ENCODE data around the gene PCARE.

Gene PCARE

GRCh38 chr2:29074411-29074810, at the start of gene PCARE:
TSS of gene PCARE (minus strand) at chr2:29074523. CDS start at chr2:29074261, 262 bp downstream.
- in situ Hi-C loops (cut with HindIII; ENCODE audit: low pct_unique_long_range_greater_than_20kb, low sequenced_read_pairs): no loop called here
- DNase-seq (ENCODE audit: low read depth in 1 of 2, low spot score in 1 of 2): no peak
- TF ChIP-seq JUND (IDR thresholded peaks at IDR 0.05; ENCODE audit: low read depth): no peak

- in situ Hi-C loops (cut with HindIII; ENCODE audit: low pct_unique_long_range_greater_than_20kb, low sequenced_read_pairs): no loop called here
- TF ChIP-seq JUND (IDR thresholded peaks at IDR 0.05; ENCODE audit: low read depth): no peak
- DNase-seq (ENCODE audit: low read depth in 1 of 2, low spot score in 1 of 2): no peak
These were observed 49.5 kb upstream of the PCARE start for GRCh38 chr2:29123617-29124349.

- no peak for TF ChIP-seq JUND (IDR thresholded peaks at IDR 0.05; ENCODE audit: low read depth)
- no peak for DNase-seq (ENCODE audit: low read depth in 1 of 2, low spot score in 1 of 2)
- in situ Hi-C loops (cut with HindIII; ENCODE audit: low pct_unique_long_range_greater_than_20kb, low sequenced_read_pairs): no loop called here
These were observed 46.5 kb upstream of the PCARE start for GRCh38 chr2:29120846-29121245.

- DNase-seq (ENCODE audit: low read depth in 1 of 2, low spot score in 1 of 2): no peak
- TF ChIP-seq JUND (IDR thresholded peaks at IDR 0.05; ENCODE audit: low read depth): no peak
- in situ Hi-C loops (cut with HindIII; ENCODE audit: low pct_unique_long_range_greater_than_20kb, low sequenced_read_pairs): no loop called here
These were observed 44.9 kb upstream of the PCARE start for GRCh38 chr2:29119211-29119610.

GRCh38 chr2:29117636-29118303, 43.4 kb upstream of the PCARE start:
- peak; percentile 62 to 80 for DNase-seq (ENCODE audit: low read depth in 1 of 2, low spot score in 1 of 2)
- in situ Hi-C loops (cut with HindIII; ENCODE audit: low pct_unique_long_range_greater_than_20kb, low sequenced_read_pairs): no loop called here
- peak; percentile 82 for TF ChIP-seq JUND (IDR thresholded peaks at IDR 0.05; ENCODE audit: low read depth)

- in situ Hi-C loops (cut with HindIII; ENCODE audit: low pct_unique_long_range_greater_than_20kb, low sequenced_read_pairs): no loop called here
- TF ChIP-seq JUND (IDR thresholded peaks at IDR 0.05; ENCODE audit: low read depth): no peak
- DNase-seq (ENCODE audit: low read depth in 1 of 2, low spot score in 1 of 2): no peak
These were observed 41.8 kb upstream of the PCARE start for GRCh38 chr2:29115797-29116781.

GRCh38 chr2:29114946-29115609, 40.8 kb upstream of the PCARE start, which contains the start of gene CLIP4:
TSS of gene CLIP4 (plus strand) at chr2:29115415. CDS start at chr2:29121389, 5,974 bp downstream.
- in situ Hi-C loops (cut with HindIII; ENCODE audit: low pct_unique_long_range_greater_than_20kb, low sequenced_read_pairs): no loop called here
- no peak for DNase-seq (ENCODE audit: low read depth in 1 of 2, low spot score in 1 of 2)
- no peak for TF ChIP-seq JUND (IDR thresholded peaks at IDR 0.05; ENCODE audit: low read depth)

GRCh38 chr2:29114586-29114945, 40.2 kb upstream of the PCARE start:
- no peak for TF ChIP-seq JUND (IDR thresholded peaks at IDR 0.05; ENCODE audit: low read depth)
- in situ Hi-C loops (cut with HindIII; ENCODE audit: low pct_unique_long_range_greater_than_20kb, low sequenced_read_pairs): no loop called here
- DNase-seq (ENCODE audit: low read depth in 1 of 2, low spot score in 1 of 2): no peak

- no peak for DNase-seq (ENCODE audit: low read depth in 1 of 2, low spot score in 1 of 2)
- TF ChIP-seq JUND (IDR thresholded peaks at IDR 0.05; ENCODE audit: low read depth): no peak
- in situ Hi-C loops (cut with HindIII; ENCODE audit: low pct_unique_long_range_greater_than_20kb, low sequenced_read_pairs): no loop called here
These were observed 39.6 kb upstream of the PCARE start for GRCh38 chr2:29113891-29114321.

- no peak for TF ChIP-seq JUND (IDR thresholded peaks at IDR 0.05; ENCODE audit: low read depth)
- DNase-seq (ENCODE audit: low read depth in 1 of 2, low spot score in 1 of 2): no peak
These were observed 38.8 kb upstream of the PCARE start for GRCh38 chr2:29113027-29113686.

GRCh38 chr2:29112379-29112778, 38.1 kb upstream of the PCARE start:
- in situ Hi-C loops (cut with HindIII; ENCODE audit: low pct_unique_long_range_greater_than_20kb, low sequenced_read_pairs): no loop called here
- TF ChIP-seq JUND (IDR thresholded peaks at IDR 0.05; ENCODE audit: low read depth): no peak

More at GRCh38 chr2:29113027-29113686, 38.8 kb upstream of the PCARE start:
- in situ Hi-C loops (cut with HindIII; ENCODE audit: low pct_unique_long_range_greater_than_20kb, low sequenced_read_pairs): no loop called here

More at GRCh38 chr2:29112379-29112778, 38.1 kb upstream of the PCARE start:
- DNase-seq (ENCODE audit: low read depth in 1 of 2, low spot score in 1 of 2): no peak

Data from T47D (cell line).